ENCODE results near the gene COL6A1. TPM values are rescaled to one million over a fixed set of nuclear protein-coding genes. Genes with fewer than 3 reads are reported as not detected.

COL6A1 gene
- total and polyA plus RNA-seq, 2 experiments from 2014 or later, result 296 to 592 TPM

DNA sequence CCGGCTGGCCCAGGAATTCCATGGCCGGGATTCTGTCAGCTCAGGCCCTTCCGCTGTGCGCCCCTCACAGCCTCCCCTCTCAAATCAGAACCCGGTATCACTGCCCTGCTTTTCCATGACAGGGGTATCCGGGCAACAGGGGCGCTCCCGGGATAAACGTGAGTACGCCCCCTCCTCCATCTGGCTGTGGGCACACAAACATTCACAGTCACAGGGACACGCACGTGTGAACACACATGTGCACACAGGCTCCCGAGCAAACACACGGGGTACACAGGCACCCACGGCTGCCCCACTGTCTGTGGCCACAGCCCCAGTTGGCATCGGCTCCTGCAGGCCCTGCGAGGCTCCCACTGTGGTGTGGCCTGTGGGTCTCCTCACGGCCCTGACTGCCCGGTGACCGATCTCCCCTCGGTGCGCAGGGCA is 16.7 kb downstream of the COL6A1 start:
- no peaks in the 10 kb centered on the region for H3K36me3 ChIP-seq (replicated peaks; ENCODE audit: insufficient read depth, low read depth)
- H3K79me2 ChIP-seq, result no peaks in the 10 kb centered on the region
- TF ChIP-seq, protein P1, sequence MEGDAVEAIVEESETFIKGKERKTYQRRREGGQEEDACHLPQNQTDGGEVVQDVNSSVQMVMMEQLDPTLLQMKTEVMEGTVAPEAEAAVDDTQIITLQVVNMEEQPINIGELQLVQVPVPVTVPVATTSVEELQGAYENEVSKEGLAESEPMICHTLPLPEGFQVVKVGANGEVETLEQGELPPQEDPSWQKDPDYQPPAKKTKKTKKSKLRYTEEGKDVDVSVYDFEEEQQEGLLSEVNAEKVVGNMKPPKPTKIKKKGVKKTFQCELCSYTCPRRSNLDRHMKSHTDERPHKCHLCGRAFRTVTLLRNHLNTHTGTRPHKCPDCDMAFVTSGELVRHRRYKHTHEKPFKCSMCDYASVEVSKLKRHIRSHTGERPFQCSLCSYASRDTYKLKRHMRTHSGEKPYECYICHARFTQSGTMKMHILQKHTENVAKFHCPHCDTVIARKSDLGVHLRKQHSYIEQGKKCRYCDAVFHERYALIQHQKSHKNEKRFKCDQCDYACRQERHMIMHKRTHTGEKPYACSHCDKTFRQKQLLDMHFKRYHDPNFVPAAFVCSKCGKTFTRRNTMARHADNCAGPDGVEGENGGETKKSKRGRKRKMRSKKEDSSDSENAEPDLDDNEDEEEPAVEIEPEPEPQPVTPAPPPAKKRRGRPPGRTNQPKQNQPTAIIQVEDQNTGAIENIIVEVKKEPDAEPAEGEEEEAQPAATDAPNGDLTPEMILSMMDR (IDR thresholded peaks at IDR 0.05; ENCODE audit: poor library complexity), result no peak
- no peak for TF ChIP-seq EZH2phosphoT487 (IDR thresholded peaks at IDR 0.05; ENCODE audit: low read depth, severe bottlenecking, unreplicated experiment)
- no peak for TF ChIP-seq EZH2 (IDR thresholded peaks at IDR 0.05; ENCODE audit: borderline replicate concordance)
- no peaks in the 10 kb centered on the region for H3K9me3 ChIP-seq (ENCODE audit: low read depth)
- H4K20me1 ChIP-seq (ENCODE audit: insufficient read depth, poor library complexity, severe bottlenecking), result no peaks in the 10 kb centered on the region
- no peak overlapping the region for H2AFZ ChIP-seq
- no peaks in the 10 kb centered on the region for H3K27me3 ChIP-seq
- H3K27ac ChIP-seq, result no peak overlapping the region
- H3K4me3 ChIP-seq, result no peak overlapping the region
- no peak overlapping the region for H3K4me2 ChIP-seq
- no peaks in the 10 kb centered on the region for H3K9me2 ChIP-seq (replicated peaks; ENCODE audit: insufficient read depth)
- no peak for DNase-seq (ENCODE audit: low spot score)
- peaks cover 11% of the 10 kb centered on the region for H3K4me1 ChIP-seq (ENCODE audit: insufficient read depth)
- 96% methylated on average over 22 of the region's 22 CpGs for WGBS (ENCODE audit: low lambda C conversion rate, missing lambda C conversion rate)

DNA sequence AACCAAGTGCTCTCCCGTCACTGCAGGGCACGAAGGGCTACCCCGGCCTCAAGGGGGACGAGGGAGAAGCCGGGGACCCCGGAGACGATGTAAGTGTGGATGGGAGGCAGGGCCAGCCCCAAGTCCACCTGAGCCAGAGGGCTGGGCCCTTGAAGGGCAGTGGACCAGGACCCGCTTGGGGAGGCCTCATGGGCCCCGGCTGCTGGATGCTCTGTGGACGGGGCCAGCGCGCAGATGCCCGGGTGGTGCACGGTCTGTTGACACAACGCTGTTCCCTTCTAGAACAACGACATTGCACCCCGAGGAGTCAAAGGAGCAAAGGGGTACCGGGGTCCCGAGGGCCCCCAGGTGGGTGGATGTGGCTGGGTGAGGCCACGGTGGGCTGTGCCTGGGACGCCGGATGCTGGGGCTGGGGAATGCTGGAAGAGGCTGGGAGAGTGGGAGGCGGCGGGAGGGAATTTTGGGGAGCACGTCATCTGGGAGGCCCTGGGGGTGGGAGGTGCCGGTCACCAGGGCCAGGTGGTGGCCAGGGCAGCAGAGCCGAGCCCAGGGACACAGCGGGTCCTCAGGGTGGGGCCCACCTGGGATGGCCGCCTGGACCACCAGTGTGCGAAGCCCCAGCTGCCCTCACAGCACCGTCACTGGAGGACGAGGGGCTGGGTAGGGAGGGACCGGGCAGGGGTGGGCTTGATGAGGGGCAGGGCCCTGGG is 17.5 kb downstream of the COL6A1 start:
- no peaks in the 10 kb centered on the region for H3K36me3 ChIP-seq (replicated peaks; ENCODE audit: insufficient read depth, low read depth)
- H3K79me2 ChIP-seq, result no peaks in the 10 kb centered on the region
- H3K27me3 ChIP-seq, result no peaks in the 10 kb centered on the region
- DNase-seq (ENCODE audit: low spot score), result no peak
- H3K4me1 ChIP-seq (ENCODE audit: insufficient read depth), result peaks cover 11% of the 10 kb centered on the region
- no peak overlapping the region for H3K4me3 ChIP-seq
- H3K9me2 ChIP-seq (replicated peaks; ENCODE audit: insufficient read depth), result no peaks in the 10 kb centered on the region
- WGBS (ENCODE audit: low lambda C conversion rate, missing lambda C conversion rate), result 97% methylated on average over 22 of the region's 33 CpGs
- no peaks in the 10 kb centered on the region for H4K20me1 ChIP-seq (ENCODE audit: insufficient read depth, poor library complexity, severe bottlenecking)
- TF ChIP-seq EZH2 (IDR thresholded peaks at IDR 0.05; ENCODE audit: borderline replicate concordance), result no peak
- H3K4me2 ChIP-seq, result no peak overlapping the region
- H3K9me3 ChIP-seq (ENCODE audit: low read depth), result no peaks in the 10 kb centered on the region
- no peak overlapping the region for H3K27ac ChIP-seq
- H2AFZ ChIP-seq, result no peak overlapping the region

DNA sequence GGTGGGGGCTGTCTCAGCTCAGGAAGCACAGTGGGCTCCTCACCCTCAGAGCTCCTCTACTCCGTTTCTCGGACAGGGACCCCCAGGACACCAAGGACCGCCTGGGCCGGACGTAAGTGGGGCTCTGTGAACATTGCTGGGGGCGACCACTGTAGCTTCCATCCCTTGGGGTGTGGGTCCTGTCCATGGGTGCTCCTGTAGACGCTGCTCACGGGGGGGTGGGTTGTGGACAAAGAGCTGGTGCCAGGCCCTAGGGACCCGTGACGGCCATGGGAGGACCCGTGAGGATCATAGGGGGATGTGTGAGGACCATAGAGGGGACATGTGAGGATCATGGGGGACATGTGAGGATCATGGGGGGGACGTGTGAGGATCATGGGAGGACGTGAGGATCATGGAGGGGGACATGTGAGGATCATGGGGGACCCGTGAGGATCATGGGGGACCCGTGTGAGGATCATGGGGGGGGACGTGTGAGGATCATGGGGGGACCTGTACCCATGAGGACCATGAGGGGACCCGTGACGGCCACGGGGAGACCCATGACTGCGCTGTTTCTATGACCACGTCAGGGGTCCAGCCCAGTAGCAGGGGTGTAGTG is 18.1 kb downstream of the COL6A1 start:
- H3K27ac ChIP-seq, result no peak overlapping the region

More for the DNA sequence above, 18.1 kb downstream of the COL6A1 start:
- TF ChIP-seq, protein P1 (IDR thresholded peaks at IDR 0.05; ENCODE audit: poor library complexity), result no peak
- TF ChIP-seq EZH2phosphoT487 (IDR thresholded peaks at IDR 0.05; ENCODE audit: low read depth, severe bottlenecking, unreplicated experiment) (no peak), EZH2 (IDR thresholded peaks at IDR 0.05; ENCODE audit: borderline replicate concordance) (no peak)
- H4K20me1 ChIP-seq (ENCODE audit: insufficient read depth, poor library complexity, severe bottlenecking), result no peaks in the 10 kb centered on the region
- no peak overlapping the region for H3K4me3 ChIP-seq
- no peaks in the 10 kb centered on the region for H3K9me3 ChIP-seq (ENCODE audit: low read depth)
- H2AFZ ChIP-seq, result no peak overlapping the region
- no peaks in the 10 kb centered on the region for H3K9me2 ChIP-seq (replicated peaks; ENCODE audit: insufficient read depth)
- no peak for DNase-seq (ENCODE audit: low spot score)
- no peaks in the 10 kb centered on the region for H3K27me3 ChIP-seq
- H3K4me2 ChIP-seq, result no peak overlapping the region
- WGBS (ENCODE audit: low lambda C conversion rate, missing lambda C conversion rate), result 76% methylated on average over 11 of the region's 21 CpGs
- H3K36me3 ChIP-seq (replicated peaks; ENCODE audit: insufficient read depth, low read depth), result no peaks in the 10 kb centered on the region
- peaks cover 10% of the 10 kb centered on the region for H3K4me1 ChIP-seq (ENCODE audit: insufficient read depth)
- no peaks in the 10 kb centered on the region for H3K79me2 ChIP-seq

Measured in hepatocyte (in vitro differentiated cells).